Right kidney (tissue), 1 donor: ENCODE data around the gene TBCB.

Experiments
- DNase-seq: peaks from one replicate; pipeline ENCODE4 v3.0.0-alpha.2; 2016

TBCB gene

DNA sequence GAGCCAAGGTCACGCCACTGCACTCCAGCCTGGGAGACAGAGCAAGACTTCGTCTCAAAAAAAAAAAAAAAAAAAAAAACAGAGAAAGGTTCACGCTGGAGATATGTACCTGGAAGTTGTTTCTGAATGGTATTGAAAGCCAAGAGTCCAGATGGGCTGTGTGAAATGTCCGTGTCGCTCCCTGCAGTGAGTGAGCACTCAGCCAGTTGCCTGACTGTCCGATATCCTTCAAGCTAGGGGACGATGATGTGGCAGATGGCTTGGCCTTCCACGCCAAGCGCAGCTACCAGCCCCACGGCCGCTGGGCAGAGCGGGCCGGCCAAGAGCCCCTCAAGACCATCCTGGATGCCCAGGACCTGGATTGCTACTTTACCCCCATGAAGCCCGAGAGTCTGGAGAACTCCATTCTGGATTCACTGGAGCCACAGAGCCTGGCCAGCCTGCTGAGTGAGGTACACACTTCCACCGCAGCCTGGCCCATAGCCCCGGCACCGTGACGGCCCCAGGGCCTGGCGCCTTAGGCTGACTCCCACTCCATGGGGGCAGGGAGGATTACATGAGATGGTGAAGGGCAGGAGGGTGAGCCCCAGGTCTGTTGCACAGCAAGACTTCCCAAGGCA is 16.0 kb upstream of the TBCB start:
- no peak for DNase-seq

GRCh38 chr19:36100476-36100875 is 14.8 kb upstream of the TBCB start:
- no peak for DNase-seq

DNA sequence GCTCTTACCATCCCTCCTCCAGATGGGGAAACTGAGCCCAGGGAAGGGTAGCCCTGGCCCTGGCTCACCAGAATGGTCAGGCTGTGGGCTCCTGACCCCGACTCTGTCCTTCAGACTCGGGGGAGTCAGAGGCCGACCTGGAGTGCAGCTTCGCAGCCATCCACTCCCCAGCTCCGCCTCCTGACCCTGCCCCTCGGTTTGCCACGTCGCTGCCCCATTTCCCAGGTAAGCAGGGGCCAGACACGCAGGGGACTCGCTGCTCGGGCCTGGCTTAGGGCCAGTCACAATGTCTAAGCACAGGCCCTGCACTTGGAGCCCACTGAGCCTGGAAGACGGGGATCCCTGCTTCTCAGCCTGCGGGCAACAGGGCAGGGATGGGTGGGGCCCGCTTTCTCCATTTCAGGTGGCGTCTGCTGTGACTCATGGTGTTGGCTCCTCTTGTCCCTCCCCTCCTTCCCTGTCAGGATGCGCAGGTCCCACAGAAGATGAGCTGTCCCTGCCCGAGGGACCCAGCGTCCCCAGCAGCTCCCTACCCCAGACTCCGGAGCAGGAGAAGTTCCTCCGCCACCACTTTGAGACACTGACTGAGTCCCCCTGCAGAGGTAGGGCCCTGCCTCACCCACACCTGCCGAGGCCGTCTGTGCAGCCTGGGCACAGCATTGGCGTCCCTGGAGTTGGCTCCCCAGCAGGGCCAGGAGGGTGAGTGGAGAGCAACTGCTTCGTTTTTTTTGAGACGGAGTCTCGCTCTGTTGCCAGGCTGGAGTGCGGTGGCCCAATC is 13.5 kb upstream of the TBCB start:
- DNase-seq = no peak

DNA sequence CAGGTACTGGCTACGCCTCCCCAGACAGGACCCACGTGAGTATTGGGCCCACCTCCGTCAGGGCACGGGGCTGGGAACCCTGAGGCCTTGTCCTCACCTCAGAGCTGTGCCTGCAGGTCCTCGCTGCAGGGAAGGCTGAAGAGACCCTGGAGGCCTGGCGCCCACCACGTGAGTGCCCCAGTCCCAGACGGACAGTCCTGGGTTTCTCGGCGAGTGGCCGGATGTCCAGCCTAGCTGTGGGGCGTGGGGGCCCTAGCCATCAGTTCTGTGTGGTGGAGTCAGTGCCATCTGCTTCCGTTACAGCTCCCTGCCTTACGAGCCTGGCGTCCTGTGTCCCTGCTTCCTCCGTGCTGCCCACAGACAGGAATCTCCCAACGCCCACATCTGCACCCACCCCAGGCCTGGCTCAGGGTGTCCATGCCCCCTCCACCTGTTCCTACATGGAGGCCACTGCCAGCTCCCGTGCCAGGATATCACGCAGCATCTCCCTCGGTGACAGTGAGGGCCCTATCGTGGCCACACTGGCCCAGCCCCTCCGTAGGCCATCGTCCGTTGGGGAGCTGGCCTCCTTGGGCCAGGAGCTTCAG is 12.1 kb upstream of the TBCB start:
- no peak for DNase-seq

DNA sequence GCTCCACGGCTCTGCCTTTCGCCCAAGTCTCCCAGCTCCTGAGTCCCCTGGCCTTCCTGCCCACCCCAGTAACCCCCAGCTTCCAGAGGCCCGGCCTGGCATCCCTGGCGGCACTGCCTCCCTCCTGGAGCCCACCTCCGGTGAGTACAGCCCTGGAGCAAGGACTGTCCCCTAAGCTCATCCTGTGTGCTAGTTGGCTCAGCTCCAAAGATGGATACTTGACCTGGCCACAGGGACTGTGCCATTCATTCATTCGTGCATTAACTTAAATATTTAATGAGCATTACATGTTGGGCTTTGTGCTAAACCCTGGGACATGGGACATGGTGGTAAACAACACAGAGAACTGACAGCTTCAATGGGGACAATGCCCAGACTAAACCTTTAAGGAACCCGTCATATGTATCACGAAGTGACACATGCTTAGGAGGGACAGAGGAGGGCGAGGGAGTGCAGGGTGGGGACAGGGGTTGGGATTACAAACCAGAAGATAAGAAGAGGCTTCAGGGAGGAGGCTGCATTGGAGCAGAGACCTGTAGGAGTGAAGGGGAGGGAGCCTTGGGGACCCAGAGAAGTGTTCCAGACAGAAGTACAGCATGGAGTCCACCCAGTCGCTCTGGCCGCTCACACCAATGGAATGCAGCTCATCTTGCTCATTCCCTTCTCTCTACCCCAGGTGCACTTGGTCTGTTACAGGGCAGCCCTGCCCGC is 11.3 kb upstream of the TBCB start:
- DNase-seq = no peak

GRCh38 chr19:36106441-36106840 is 8.8 kb upstream of the TBCB start:
- no peak for DNase-seq

- no peak for DNase-seq
Measured at GRCh38 chr19:36106991-36107390, 8.3 kb upstream of the TBCB start.

DNA sequence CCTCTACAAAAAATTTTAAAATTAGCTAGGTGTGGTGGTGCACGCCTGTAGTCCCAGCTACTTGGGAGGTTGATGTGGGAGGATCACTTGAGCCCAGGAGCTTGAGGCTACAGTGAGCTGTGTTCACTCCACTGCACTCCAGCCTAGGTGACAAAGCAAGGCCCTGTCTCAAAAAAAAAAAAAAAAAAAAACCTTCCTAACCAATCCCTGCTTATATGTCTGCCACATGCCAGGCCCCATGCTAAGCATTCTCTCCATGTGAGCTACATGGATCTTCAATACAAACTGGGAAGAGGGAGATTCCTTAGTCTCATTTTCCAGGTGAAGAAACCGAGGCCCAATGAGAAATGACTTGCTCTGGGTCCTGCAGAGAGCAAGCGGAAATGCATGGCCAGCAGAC is 6.6 kb upstream of the TBCB start:
- no peak for DNase-seq

DNA sequence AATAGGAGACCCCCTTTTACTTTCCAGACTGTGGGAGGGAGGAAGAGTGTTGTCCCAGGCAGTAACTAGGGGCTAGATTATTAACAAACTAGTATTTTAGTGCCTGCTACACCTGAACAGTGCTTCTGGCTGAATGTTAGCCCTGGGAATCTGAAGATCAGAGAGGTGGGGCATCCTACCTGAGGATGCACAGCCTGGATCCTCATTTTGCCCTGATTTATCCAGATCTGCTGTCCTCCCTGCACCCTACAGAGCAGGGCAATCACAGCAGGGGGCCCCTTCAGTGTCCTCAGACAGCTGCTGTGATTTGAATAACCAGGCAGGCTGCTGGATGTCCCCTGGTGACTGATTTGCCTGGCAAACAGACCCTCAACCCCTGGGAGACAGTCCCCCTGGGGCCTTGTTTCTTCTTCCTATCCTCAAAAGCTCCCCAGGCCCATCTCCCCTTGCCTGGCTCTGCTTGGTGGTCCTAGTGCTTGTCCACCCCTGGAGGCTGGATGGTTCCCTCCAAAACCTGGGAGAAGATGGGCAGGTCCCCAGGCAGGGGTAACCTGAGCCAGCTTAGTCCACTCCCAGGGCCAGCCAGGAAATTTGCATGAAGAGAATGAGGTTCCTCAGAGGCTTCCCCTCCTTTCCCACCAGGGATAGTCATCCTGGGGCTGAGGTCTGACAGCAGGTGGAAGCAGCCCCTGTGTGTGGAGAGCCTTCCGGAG is 4.6 kb upstream of the TBCB start, which contains the start of gene OVOL3:
Gene OVOL3 (plus strand): TSS at position 657 of the 713 bp plus-strand sequence. CDS start 60 bp downstream, outside the sequence.
- DNase-seq = no peak

GRCh38 chr19:36111200-36111539 is 4.1 kb upstream of the TBCB start:
- no peak for DNase-seq

DNA sequence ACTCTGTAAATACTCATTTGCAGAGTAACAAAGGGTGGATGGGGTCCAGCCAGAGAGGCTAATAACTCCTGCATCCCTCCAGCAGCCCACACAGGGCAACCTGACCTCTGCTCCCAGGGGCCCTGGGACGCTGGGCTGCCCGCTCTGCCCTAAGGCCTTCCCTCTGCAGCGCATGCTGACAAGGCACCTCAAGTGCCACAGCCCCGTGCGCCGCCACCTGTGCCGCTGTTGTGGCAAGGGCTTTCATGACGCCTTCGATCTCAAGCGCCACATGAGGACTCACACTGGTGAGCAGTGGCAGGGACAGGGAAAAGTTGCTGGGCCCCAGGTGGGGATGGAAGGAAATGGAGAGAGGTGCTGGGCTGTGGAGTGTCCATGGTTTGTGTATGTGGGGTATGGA is 2.6 kb upstream of the TBCB start:
- no peak for DNase-seq

DNA sequence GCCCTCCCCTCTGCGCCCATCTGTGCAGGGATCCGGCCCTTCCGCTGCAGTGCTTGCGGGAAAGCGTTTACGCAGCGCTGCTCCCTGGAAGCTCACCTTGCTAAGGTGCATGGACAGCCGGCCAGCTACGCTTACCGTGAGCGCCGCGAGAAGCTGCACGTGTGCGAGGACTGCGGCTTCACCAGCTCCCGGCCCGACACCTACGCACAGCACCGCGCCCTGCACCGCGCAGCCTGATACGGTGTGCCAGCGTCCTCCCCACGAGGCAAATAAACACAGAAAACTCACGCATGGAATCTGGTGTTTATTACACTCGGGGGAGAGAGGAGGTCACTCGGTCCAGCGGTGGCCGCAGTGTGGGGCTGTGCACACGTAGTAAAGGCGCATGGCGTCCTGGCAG is 1.8 kb upstream of the TBCB start:
- no peak for DNase-seq

DNA sequence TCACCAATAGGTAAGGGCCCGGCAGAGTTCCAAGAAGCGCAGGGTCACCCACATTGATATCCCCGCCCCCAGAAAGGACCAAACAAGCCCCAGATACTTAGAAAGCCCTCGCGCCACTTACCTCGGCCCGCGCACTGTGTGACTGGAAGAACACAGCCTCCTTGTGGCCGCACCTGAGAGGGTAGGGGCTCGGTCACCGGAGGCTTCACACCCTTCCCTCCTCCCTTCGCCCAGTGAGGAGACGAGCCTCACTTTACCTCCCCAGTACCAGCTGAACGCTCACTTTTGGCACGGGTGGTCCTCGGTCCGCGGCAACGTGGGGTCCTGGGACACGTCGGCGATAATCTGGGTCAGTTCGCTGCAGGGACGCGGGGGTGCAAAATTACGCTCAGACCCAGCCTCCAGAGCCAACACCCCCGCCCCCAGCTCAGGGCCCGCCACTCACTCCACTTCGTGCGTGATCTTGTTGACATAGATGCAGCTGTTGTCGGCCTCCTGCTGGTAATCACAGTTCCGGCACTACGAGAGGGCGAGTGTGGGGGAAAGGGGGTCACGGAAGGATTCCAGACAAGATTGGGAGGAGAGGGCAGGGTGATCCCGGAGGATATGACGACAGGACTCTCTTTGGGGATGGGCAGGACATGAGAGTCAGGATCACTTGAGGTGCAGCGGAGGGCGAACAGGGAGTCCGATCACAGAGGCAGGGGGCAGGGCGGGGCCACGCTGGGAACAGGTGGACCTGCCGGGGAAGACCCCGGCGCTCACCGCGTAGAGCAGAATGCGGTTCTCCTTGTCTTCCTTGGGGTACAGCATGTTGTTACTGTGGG is 1.2 kb upstream of the TBCB start:
- DNase-seq = no peak

GRCh38 chr19:36114721-36115452 is 381 bp upstream of the TBCB start, which contains the start of gene POLR2I:
TSS of gene POLR2I (minus strand) at chr19:36114875. CDS start at chr19:36114856, 19 bp downstream.
- peak; percentile 99 for DNase-seq

DNA sequence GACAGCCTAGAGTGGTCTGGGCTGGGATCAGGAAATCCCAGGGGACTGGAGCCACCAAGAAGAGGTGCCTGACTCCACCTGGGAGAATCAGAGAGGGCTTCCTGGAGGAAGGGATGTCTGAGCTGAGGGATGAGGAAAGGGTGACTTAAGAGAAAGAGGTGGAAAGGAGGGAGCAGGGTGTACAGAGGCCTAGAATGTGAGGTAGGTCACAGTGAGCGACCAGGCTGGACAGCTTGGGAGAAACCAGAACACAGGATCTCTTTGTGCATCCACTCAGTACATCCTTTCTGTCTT is 1.0 kb downstream of the TBCB start:
- DNase-seq = no peak

- no peak for DNase-seq
Measured at GRCh38 chr19:36120092-36120983, 5.1 kb downstream of the TBCB start.

- DNase-seq = no peak
Measured at GRCh38 chr19:36120984-36121358, 5.7 kb downstream of the TBCB start.

- DNase-seq = no peak
Measured at GRCh38 chr19:36121486-36122124, 6.3 kb downstream of the TBCB start.

- no peak for DNase-seq
Measured at GRCh38 chr19:36125557-36125956, 10.3 kb downstream of the TBCB start.

DNA sequence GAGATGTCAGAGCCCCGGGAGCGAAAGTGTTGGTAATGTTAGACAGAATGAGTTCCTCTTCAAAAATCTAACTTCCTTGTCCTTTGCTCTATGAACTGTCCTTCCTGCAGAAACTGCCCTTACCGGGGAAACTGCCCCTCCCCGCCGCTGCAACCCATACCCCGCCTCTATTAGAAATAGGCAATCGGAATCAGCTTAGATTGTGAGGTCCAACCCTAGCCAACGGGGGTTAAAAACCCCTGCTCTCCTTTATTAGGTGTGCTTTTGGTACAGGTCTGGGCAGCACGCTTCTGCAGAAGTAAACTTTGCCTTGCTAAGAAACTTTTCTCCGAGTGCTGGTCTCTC is 13.1 kb downstream of the TBCB start:
- no peak for DNase-seq
